Psoas muscle (tissue), 8 donors: ENCODE data around the gene RRP1B. TPM values are rescaled to one million over a fixed set of nuclear protein-coding genes. Genes with fewer than 3 reads are reported as not detected.

ENCODE experiments used
- ATAC-seq, 4 donors: fragments of 200-7000 bp; cut with Tn5 transposase; one replicate each; pipeline ENCODE4 v1.9.1; 2020; ENCODE audit warnings: moderate library complexity in 3 of 4, mild to moderate bottlenecking in 2 of 4
- DNase-seq, 2 donors: peaks; one replicate each; pipeline ENCODE4 v3.0.0-alpha.2; 2020
- H3K27ac ChIP-seq: fragments of 200-600 bp; one replicate; pipeline ENCODE4 v1.8.0; 2022
- H3K27me3 ChIP-seq, 3 donors: fragments of 200-600 bp in 1 of 3; one replicate each; pipeline versions ENCODE4 v1.6.1 to v1.8.0; 2013 to 2022; ENCODE audit warnings: low read length in 2 of 3, mild to moderate bottlenecking in 2 of 3, moderate library complexity in 1 of 3; ENCODE audit not compliant: insufficient read depth in 3 of 3
- H3K36me3 ChIP-seq, 2 donors: fragments of 200-600 bp in 1 of 2; one replicate each; pipeline versions ENCODE4 v1.6.1 to v1.8.0; 2013 to 2022; ENCODE audit warnings: low read depth in 1 of 2, mild to moderate bottlenecking in 1 of 2, moderate library complexity in 1 of 2; ENCODE audit not compliant: insufficient read depth in 1 of 2
- H3K4me1 ChIP-seq: fragments of 200-600 bp; one replicate; pipeline ENCODE4 v1.8.0; 2022
- H3K4me3 ChIP-seq: fragments of 200-600 bp; one replicate; pipeline ENCODE4 v1.8.0; 2022; ENCODE audit warnings: mild to moderate bottlenecking
- H3K9me3 ChIP-seq: fragments of 200-600 bp; one replicate; pipeline ENCODE4 v1.8.0; 2022
- WGBS, 3 donors: extraction: QIAGEN DNeasy Blood & Tissue Kit; methylation state at CpG; one replicate each; pipeline versions ENCODE4 v1.1.6 to v1.1.7; 2013; 5-methylcytosine and 5-hydroxymethylcytosine counted together
- intact Hi-C, 2 donors: fragments of 100-400 bp; cut with DNase I; formaldehyde crosslinking; loops; one replicate each; pipeline versions ENCODE4 v1.11.0 to v1.14.2; 2022
- polyA plus RNA-seq, 3 donors: library from polyadenylated mRNA; stranded (reverse); fragments of 200-250 nt; gene quantifications; one replicate each; pipeline ENCODE4 v1.2.3, GENCODE V29; 2013
- total RNA-seq, 4 donors: library from RNA; stranded (reverse); fragmentation: NEBNext Ultra II Directional in 2 of 4; extraction: Animal tissue kit (Norgen Biotek cat#: 25700) in 2 of 4; gene quantifications; one replicate each; pipeline versions ENCODE4 v1.2.1 to v1.2.4, GENCODE V29; 2021 to 2023
- TF ChIP-seq, protein P1 (sequence below): fragments of 200-600 bp; IDR thresholded peaks from one replicate; pipeline ENCODE4 v1.8.0; 2022; ENCODE audit warnings: antibody characterized with exemption
- donor health status: healthy with polysubstance abuse.
- donor health status: DM: no; HTN: no; CAD: no; lungs with moderate emphysema.
- donor health status: Bipolar disorder and iron deficiency.
- donor health status: healthy.
- donor health status: DM: yes; HTN: yes; CAD: no.
- donor health status: DM: no; HTN: no; CAD: no.
- donor health status: DM: no; HTN: no; CAD: no.
- donor health status: DM: yes; HTN: yes; CAD: no.

RRP1B gene
- total and polyA plus RNA-seq, 7 donors: 6.0 to 21.6 (median 20.2) TPM

DNA sequence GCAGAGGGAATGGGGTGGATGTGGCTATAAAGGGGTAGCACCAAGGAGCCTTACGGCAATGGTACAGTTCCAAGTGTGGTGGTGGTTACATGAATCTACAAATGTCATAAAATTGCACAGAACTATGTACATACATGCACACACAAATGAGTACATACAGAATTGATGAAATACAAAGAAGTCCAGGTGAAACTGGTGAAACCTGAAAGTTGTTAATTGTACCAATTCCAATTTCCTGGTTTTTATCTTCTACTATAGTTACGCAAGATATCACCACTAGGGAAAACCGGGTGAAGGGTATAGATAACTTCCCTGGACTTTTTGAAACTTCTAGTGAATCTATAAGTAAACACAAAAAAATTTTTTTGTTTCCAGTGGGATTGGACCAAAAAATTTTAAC lies 19.0 kb upstream of the RRP1B start:
- DNase-seq: no peak
- H3K9me3 ChIP-seq: no peaks in the 10 kb centered on the region
- H3K36me3 ChIP-seq: no peaks in the 10 kb centered on the region
- TF ChIP-seq, protein P1, sequence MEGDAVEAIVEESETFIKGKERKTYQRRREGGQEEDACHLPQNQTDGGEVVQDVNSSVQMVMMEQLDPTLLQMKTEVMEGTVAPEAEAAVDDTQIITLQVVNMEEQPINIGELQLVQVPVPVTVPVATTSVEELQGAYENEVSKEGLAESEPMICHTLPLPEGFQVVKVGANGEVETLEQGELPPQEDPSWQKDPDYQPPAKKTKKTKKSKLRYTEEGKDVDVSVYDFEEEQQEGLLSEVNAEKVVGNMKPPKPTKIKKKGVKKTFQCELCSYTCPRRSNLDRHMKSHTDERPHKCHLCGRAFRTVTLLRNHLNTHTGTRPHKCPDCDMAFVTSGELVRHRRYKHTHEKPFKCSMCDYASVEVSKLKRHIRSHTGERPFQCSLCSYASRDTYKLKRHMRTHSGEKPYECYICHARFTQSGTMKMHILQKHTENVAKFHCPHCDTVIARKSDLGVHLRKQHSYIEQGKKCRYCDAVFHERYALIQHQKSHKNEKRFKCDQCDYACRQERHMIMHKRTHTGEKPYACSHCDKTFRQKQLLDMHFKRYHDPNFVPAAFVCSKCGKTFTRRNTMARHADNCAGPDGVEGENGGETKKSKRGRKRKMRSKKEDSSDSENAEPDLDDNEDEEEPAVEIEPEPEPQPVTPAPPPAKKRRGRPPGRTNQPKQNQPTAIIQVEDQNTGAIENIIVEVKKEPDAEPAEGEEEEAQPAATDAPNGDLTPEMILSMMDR: no peak
- peaks cover 0 to 3% (median 0%) of the 10 kb centered on the region in 3 donors for H3K27me3 ChIP-seq
- 86 to 92% (median 91%) methylated on average over 3 of the region's 3 CpGs for WGBS, 3 donors
- intact Hi-C loops: no loop called here
- ATAC-seq: no peak
- no peak overlapping the region for H3K27ac ChIP-seq
- H3K4me3 ChIP-seq: no peak overlapping the region
- H3K4me1 ChIP-seq: no peaks in the 10 kb centered on the region

DNA sequence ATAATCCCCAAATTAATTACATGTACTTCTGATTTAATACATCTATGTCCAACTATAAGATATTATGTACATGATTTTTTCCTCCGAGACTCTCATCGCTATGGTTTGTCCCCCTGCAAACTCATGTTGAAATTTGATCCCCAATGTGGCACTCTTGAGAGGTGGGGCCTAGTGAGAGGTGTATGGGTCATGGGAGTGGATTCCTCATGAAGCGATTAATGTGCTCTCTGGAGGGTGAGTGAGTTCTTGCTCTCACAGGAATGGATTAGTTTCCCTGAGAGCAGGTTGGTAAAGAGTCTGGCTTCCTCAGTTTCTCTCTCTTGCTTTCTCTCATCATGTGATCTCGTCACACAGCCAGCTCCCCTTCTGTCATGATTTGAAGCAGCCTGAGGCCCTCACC lies 16.2 kb upstream of the RRP1B start:
- WGBS, 3 donors: 94 to 95% (median 94%) methylated on average over 4 of the region's 4 CpGs
- TF ChIP-seq, protein P1: no peak
- Histone ChIP-seq H3K27ac (no peak overlapping the region), H3K27me3 (peaks cover 0 to 4% (median 0%) of the 10 kb centered on the region in 3 donors), H3K9me3 (no peaks in the 10 kb centered on the region), H3K4me1 (no peaks in the 10 kb centered on the region), H3K4me3 (no peak overlapping the region), H3K36me3 (no peaks in the 10 kb centered on the region)
- intact Hi-C loops: no loop called here
- ATAC-seq: no peak
- no peak for DNase-seq

DNA sequence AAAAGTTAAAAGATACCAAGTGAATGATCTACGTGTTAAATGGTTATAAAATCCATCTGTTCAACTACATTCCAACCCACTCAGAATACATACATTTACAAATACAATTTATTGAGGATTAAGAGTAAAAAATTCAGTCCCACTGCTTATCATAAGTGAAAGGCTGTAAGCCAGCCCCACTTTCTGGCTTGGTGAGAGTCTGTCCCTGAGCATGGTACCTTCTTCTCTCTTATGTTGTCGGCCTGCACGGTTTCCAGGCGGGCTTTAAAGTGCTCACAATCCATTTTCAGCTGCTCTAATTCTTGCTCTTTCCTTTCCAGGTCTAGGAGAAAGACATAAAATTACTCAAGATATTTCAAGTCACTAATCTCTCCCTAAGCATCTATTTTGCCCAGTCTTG lies 15.3 kb upstream of the RRP1B start:
- no peaks in the 10 kb centered on the region for H3K36me3 ChIP-seq
- DNase-seq (no peak), ATAC-seq (no peak)
- H3K4me3 ChIP-seq: no peak overlapping the region
- TF ChIP-seq, protein P1: no peak
- 82 to 90% (median 82%) methylated on average over 4 of the region's 4 CpGs for WGBS, 3 donors
- no peaks in the 10 kb centered on the region for H3K9me3 ChIP-seq
- no peak overlapping the region for H3K27ac ChIP-seq
- no peaks in the 10 kb centered on the region for H3K4me1 ChIP-seq
- intact Hi-C loops: no loop called here
- peaks cover 0 to 4% (median 0%) of the 10 kb centered on the region in 3 donors for H3K27me3 ChIP-seq

DNA sequence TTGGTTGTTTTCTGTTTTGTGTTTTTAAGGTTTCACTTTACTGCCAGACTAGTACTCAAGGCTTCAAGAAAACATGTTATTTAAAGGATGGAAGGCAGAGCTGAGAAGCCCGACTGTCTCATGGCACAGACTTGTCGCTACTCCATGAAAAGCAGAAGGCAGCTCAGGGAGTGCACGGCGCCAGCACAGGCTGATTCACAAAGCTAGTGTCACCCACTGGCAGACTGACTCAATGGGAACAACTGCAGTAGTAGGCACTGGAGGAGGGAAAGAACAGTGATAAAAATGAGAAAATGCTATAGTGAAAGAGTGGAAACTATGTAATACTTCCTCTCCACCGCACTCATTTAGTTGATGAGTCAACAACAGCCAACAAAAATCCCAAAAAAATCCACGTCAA lies 14.8 kb upstream of the RRP1B start:
- DNase-seq (no peak), ATAC-seq (no peak)
- TF ChIP-seq, protein P1: no peak
- Histone ChIP-seq H3K27ac (no peak overlapping the region), H3K9me3 (no peaks in the 10 kb centered on the region), H3K4me1 (no peaks in the 10 kb centered on the region), H3K36me3 (no peaks in the 10 kb centered on the region), H3K27me3 (peaks cover 0 to 4% (median 0%) of the 10 kb centered on the region in 3 donors), H3K4me3 (no peak overlapping the region)
- intact Hi-C loops: no loop called here
- WGBS, 3 donors: 63 to 69% (median 64%) methylated on average over 6 of the region's 6 CpGs

DNA sequence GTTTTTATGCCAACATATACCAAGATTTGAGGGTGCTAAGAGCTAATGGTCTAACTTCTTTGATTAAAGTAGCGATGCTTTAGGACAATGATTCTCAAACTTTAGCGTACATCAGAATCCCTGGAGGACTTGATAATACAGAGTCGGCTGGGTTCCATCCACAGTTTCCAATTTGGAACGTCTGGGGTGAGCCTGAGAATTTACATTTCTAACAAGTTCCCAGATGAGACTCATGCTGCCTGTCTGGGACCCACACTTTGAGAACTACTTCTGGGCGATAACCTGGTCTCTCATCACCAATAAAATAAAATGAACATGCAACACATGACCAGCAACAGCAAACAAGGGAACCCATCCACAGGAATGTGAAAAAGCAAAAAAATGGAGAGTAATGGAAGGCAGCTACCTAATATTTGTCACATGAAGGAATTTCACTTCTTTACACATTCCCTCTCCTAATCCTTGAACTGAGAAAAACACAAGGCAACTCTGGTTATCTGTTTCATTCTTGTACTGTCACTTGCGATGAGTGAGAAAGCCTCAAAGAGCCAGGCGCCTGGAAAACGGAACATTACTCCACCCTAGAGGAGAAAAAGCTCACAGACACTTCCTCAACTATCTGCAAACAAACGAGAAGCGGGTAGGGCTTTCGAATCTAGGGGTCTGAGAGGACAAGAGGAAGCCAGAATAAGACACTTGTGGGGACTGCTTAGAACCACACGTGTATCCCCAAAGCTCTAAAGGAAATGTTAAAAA lies 14.0 kb upstream of the RRP1B start:
- Histone ChIP-seq H3K27me3 (peaks cover 0 to 4% (median 0%) of the 10 kb centered on the region in 3 donors), H3K4me1 (no peaks in the 10 kb centered on the region), H3K27ac (no peak overlapping the region), H3K4me3 (no peak overlapping the region), H3K36me3 (no peaks in the 10 kb centered on the region), H3K9me3 (no peaks in the 10 kb centered on the region)
- DNase-seq: no peak
- ATAC-seq: peak; percentile 40 to 70 (median 54)
- 38 to 41% (median 40%) methylated on average over 12 of the region's 12 CpGs for WGBS, 3 donors
- intact Hi-C loops: no loop called here
- TF ChIP-seq, protein P1: peak; percentile 49
